ENCODE results near the gene SYNJ1. TPM values are rescaled to one million over a fixed set of nuclear protein-coding genes. Genes with fewer than 3 reads are reported as not detected.

Gene SYNJ1
- total RNA-seq, 4 donors from 2014 or later, result 5.9 to 18.1 (median 10.8) TPM

GRCh38 chr21:32717851-32718316 lies 9.9 kb downstream of the SYNJ1 start:
- 70% methylated on average over 2 of the region's 2 CpGs for WGBS, 2 donors
- intact Hi-C loops (cut with DNase I; ENCODE audit: low total_unique reads), result loop anchor here (5.0 kb wide), 1 partner anchor 564 kb away; no protein-coding TSS in a partner anchor
- no peak for DNase-seq (ENCODE audit: low spot score in 2 of 2)
- H3K4me3 ChIP-seq (ENCODE audit: low read depth, poor library complexity, severe bottlenecking), result no peak overlapping the region
- no peak for TF ChIP-seq POLR2A (IDR thresholded peaks at IDR 0.05)
- TF ChIP-seq, protein P1, sequence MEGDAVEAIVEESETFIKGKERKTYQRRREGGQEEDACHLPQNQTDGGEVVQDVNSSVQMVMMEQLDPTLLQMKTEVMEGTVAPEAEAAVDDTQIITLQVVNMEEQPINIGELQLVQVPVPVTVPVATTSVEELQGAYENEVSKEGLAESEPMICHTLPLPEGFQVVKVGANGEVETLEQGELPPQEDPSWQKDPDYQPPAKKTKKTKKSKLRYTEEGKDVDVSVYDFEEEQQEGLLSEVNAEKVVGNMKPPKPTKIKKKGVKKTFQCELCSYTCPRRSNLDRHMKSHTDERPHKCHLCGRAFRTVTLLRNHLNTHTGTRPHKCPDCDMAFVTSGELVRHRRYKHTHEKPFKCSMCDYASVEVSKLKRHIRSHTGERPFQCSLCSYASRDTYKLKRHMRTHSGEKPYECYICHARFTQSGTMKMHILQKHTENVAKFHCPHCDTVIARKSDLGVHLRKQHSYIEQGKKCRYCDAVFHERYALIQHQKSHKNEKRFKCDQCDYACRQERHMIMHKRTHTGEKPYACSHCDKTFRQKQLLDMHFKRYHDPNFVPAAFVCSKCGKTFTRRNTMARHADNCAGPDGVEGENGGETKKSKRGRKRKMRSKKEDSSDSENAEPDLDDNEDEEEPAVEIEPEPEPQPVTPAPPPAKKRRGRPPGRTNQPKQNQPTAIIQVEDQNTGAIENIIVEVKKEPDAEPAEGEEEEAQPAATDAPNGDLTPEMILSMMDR (IDR thresholded peaks at IDR 0.05), result no peak

DNA sequence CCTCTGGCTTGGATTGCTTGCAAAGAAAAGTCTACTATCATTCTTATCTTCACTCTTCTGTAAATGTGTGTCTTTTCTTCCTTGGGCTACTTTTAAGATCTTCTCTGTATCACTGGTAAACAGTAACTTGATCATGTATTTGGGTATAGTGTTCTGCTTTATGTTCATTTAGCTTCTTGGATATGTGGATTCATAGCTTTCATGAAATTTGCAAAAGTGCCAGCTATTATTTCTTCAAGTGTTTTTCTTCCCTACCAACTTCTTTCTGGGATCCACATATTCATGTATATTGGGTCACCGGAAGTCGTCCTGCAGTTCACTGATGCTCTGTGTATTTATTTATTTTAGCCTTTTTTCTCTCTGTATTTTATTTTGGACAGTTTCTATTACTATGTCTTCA lies 11.3 kb downstream of the SYNJ1 start:
- no peak for TF ChIP-seq POLR2A (IDR thresholded peaks at IDR 0.05)
- TF ChIP-seq, protein P1 (IDR thresholded peaks at IDR 0.05), result no peak
- DNase-seq (ENCODE audit: low spot score in 2 of 2), result no peak
- 98 to 100% methylated on average over 2 of the region's 2 CpGs for WGBS, 2 donors
- intact Hi-C loops (cut with DNase I; ENCODE audit: low total_unique reads), result loop anchor here (5.0 kb wide), 1 partner anchor 566 kb away; no protein-coding TSS in a partner anchor
- no peak overlapping the region for H3K4me3 ChIP-seq (ENCODE audit: low read depth, poor library complexity, severe bottlenecking)

DNA sequence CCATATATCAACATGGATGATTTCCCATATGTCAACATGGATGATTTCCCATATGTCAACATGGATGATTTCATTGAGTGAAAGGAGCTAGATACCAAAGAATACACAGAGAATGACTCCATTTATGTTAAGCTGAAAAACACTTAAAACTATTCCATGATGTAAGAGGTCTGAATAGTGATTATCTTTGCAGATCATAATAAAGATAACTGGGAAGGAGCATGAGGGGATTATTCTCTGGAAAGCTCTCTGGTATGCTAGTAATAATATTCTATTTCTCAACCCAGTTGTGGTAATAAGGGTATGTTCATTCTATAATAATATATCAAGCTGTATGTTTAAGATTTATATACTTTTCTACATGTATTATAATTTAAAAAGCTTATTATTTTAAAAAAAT lies 14.1 kb downstream of the SYNJ1 start:
- no peak overlapping the region for H3K4me3 ChIP-seq (ENCODE audit: low read depth, poor library complexity, severe bottlenecking)
- no peak for DNase-seq (ENCODE audit: low spot score in 2 of 2)
- intact Hi-C loops (cut with DNase I; ENCODE audit: low total_unique reads), result no loop called here
- TF ChIP-seq POLR2A (IDR thresholded peaks at IDR 0.05), result no peak
- TF ChIP-seq, protein P1 (IDR thresholded peaks at IDR 0.05), result no peak

DNA sequence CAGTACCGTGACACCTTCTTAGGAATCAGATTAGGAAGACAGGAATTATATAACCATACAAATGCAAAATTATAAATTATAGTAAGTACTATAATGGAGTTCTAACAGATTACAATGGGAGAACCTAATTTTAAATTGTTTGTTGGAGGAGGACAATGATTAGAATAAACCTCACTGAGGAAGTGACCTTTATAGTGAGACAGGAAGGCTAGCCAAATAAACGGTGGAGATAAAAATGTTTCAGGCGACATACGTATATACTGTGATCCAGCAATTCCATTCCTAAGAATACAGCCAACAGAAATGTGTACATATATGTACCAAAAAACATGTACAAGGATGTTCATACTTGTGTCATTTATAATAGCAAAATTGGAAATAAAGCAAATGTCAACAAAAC lies 15.2 kb downstream of the SYNJ1 start:
- TF ChIP-seq POLR2A (IDR thresholded peaks at IDR 0.05), result no peak
- TF ChIP-seq, protein P1 (IDR thresholded peaks at IDR 0.05), result no peak
- no peak overlapping the region for H3K4me3 ChIP-seq (ENCODE audit: low read depth, poor library complexity, severe bottlenecking)
- WGBS, 2 donors, result 78 to 82% methylated on average over 4 of the region's 4 CpGs
- intact Hi-C loops (cut with DNase I; ENCODE audit: low total_unique reads), result no loop called here
- no peak for DNase-seq (ENCODE audit: low spot score in 2 of 2)

DNA sequence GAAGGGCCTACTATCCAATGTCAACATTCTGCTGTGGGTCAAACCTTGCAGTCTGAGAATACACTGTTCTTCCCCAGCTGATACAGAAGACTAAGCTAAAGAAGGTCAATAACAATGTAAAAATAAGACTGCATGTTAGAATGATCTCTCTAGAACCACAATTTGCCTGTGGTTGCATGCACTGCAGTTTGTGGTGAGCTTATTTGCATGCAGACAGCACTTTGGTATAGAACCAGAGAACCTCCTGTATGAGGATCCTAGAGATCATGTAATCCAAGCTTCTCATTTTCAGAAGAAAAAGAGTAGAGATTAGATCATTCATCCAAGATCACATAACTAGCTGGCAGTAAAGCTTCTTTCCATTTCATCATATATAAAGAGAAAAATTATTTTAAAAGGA lies 15.8 kb downstream of the SYNJ1 start:
- no peak for DNase-seq (ENCODE audit: low spot score in 2 of 2)
- TF ChIP-seq, protein P1 (IDR thresholded peaks at IDR 0.05), result no peak
- TF ChIP-seq POLR2A (IDR thresholded peaks at IDR 0.05), result no peak
- intact Hi-C loops (cut with DNase I; ENCODE audit: low total_unique reads), result no loop called here
- no peak overlapping the region for H3K4me3 ChIP-seq (ENCODE audit: low read depth, poor library complexity, severe bottlenecking)

DNA sequence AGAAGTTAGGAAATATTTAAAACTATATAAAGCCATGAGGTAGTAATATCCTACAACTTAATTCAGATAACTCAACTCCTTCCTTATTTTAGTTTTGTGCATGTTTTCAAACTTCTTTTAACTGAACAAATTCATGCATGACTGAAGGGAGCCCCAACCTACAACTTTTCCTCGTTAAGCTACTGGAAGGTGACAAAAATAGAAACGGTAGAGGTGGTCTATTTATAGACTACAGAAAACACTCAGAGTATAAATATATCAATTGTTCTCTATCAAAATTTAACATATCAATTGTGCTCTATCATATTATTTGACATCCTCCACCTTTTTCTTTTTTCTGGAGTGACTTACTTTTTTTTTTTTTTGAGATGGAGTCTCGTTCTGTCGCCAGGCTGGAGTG lies 16.8 kb downstream of the SYNJ1 start:
- intact Hi-C loops (cut with DNase I; ENCODE audit: low total_unique reads), result no loop called here
- WGBS, 2 donors, result 74 to 80% methylated on average over 4 of the region's 4 CpGs
- no peak overlapping the region for H3K4me3 ChIP-seq (ENCODE audit: low read depth, poor library complexity, severe bottlenecking)
- no peak for DNase-seq (ENCODE audit: low spot score in 2 of 2)
- TF ChIP-seq POLR2A (IDR thresholded peaks at IDR 0.05), result no peak
- TF ChIP-seq, protein P1 (IDR thresholded peaks at IDR 0.05), result no peak
